ENCODE data around the gene CNPY4.
"Not testable (repeated sequence)": the region's sequence is repeated elsewhere in the genome, so short reads cannot be mapped to it uniquely, and the experiment has no call there.

Gene CNPY4

GRCh38 chr7:100137851-100138760 is 18.7 kb downstream of the CNPY4 start:
- H3K27me3 ChIP-seq: no peaks in the 10 kb centered on the region
- peaks cover 47 to 52% of the 10 kb centered on the region in 2 experiments for H3K4me1 ChIP-seq (ENCODE audit: control insufficient read depth in 1 of 2, insufficient read depth in 1 of 2, low read depth in 1 of 2, low read length in 1 of 2)
- TF ChIP-seq CTCF (IDR thresholded peaks at IDR 0.05): no peak
- peak overlapping the region; percentile 70 for H3K27ac ChIP-seq
- H3K4me3 ChIP-seq (ENCODE audit: low read depth in 1 of 2, low read length in 1 of 2): no peak overlapping the region
- H3K36me3 ChIP-seq: no peaks in the 10 kb centered on the region
- no peaks in the 10 kb centered on the region for H3K9me3 ChIP-seq

- Histone ChIP-seq H3K4me3 (ENCODE audit: low read depth in 1 of 2, low read length in 1 of 2) (peak overlapping the region; percentile 43 to 52), H3K4me1 (ENCODE audit: control insufficient read depth in 1 of 2, insufficient read depth in 1 of 2, low read depth in 1 of 2, low read length in 1 of 2) (peaks cover 59 to 65% of the 10 kb centered on the region in 2 experiments), H3K27me3 (no peaks in the 10 kb centered on the region), H3K9me3 (no peaks in the 10 kb centered on the region), H3K27ac (peak overlapping the region; percentile 94), H3K36me3 (no peaks in the 10 kb centered on the region)
- no peak for TF ChIP-seq CTCF (IDR thresholded peaks at IDR 0.05)
Measured at GRCh38 chr7:100141555-100141949, 22.1 kb downstream of the CNPY4 start.

GRCh38 chr7:100142461-100142860 is 23.0 kb downstream of the CNPY4 start:
- no peaks in the 10 kb centered on the region for H3K36me3 ChIP-seq
- no peak for TF ChIP-seq CTCF (IDR thresholded peaks at IDR 0.05)
- no peaks in the 10 kb centered on the region for H3K9me3 ChIP-seq
- no peaks in the 10 kb centered on the region for H3K27me3 ChIP-seq
- peak overlapping the region in 1 of 2 experiments; percentile 43 for H3K4me3 ChIP-seq (ENCODE audit: low read depth in 1 of 2, low read length in 1 of 2)
- H3K4me1 ChIP-seq (ENCODE audit: control insufficient read depth in 1 of 2, insufficient read depth in 1 of 2, low read depth in 1 of 2, low read length in 1 of 2): peaks cover 68 to 74% of the 10 kb centered on the region in 2 experiments
- peak overlapping the region; percentile 94 for H3K27ac ChIP-seq

- H3K9me3 ChIP-seq, H3K36me3 ChIP-seq, H3K27me3 ChIP-seq: not testable (repeated sequence)
- Histone ChIP-seq H3K4me1 (ENCODE audit: control insufficient read depth in 1 of 2, insufficient read depth in 1 of 2, low read depth in 1 of 2, low read length in 1 of 2) (peaks cover 68 to 71% of the 10 kb centered on the region in 2 experiments), H3K27ac (peak overlapping the region; percentile 86), H3K4me3 (ENCODE audit: low read depth in 1 of 2, low read length in 1 of 2) (peak overlapping the region in 1 of 2 experiments; percentile 21)
Measured at GRCh38 chr7:100146350-100146749, 26.9 kb downstream of the CNPY4 start.

GRCh38 chr7:100147278-100147677 is 27.8 kb downstream of the CNPY4 start:
- no peak for TF ChIP-seq CTCF (IDR thresholded peaks at IDR 0.05)
- H3K27ac ChIP-seq: peak overlapping the region; percentile 86
- H3K27me3 ChIP-seq: no peaks in the 10 kb centered on the region
- peaks cover 68 to 71% of the 10 kb centered on the region in 2 experiments for H3K4me1 ChIP-seq (ENCODE audit: control insufficient read depth in 1 of 2, insufficient read depth in 1 of 2, low read depth in 1 of 2, low read length in 1 of 2)
- no peaks in the 10 kb centered on the region for H3K9me3 ChIP-seq
- peaks cover 14% of the 10 kb centered on the region for H3K36me3 ChIP-seq
- H3K4me3 ChIP-seq (ENCODE audit: low read depth in 1 of 2, low read length in 1 of 2): peak overlapping the region in 1 of 2 experiments; percentile 21

GRCh38 chr7:100148225-100148558 is 28.8 kb downstream of the CNPY4 start:
- Histone ChIP-seq H3K27ac (peak overlapping the region; percentile 86), H3K4me1 (ENCODE audit: control insufficient read depth in 1 of 2, insufficient read depth in 1 of 2, low read depth in 1 of 2, low read length in 1 of 2) (peaks cover 68 to 71% of the 10 kb centered on the region in 2 experiments), H3K27me3 (no peaks in the 10 kb centered on the region), H3K36me3 (peaks cover 21% of the 10 kb centered on the region), H3K9me3 (no peaks in the 10 kb centered on the region), H3K4me3 (ENCODE audit: low read depth in 1 of 2, low read length in 1 of 2) (peak overlapping the region; percentile 97 to 99)
- TF ChIP-seq CTCF (IDR thresholded peaks at IDR 0.05): no peak

Measured in neutrophil (primary cell).